ENCODE measurements around the gene ZNF611. TPM values are rescaled to one million over a fixed set of nuclear protein-coding genes. Genes with fewer than 3 reads are reported as not detected.

Gene ZNF611
- total and polyA plus RNA-seq, 10 of the 15 experiments (the other 5 are each of a cell fraction or from before 2014, with no cell fraction given), result 1.4 to 16.8 (median 7.6) TPM

DNA sequence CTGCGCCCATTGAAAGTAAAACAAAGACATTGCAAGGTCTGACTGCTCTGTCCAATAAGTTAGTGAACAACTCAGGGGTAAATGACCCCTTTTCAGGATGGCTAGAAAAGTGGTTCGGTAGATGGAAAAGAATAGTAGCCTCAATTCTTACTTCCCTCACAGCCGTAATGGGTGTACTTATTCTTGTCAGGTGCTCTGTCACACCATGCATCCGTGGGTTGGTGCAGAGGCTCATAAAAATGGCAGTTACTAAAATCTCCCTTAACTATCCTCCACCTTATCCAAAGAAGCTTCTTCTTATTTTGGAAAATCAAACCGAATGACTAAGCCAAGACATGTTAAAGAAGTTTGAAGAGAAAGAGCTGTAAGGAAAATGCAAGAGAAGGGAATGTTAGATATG, 65.3 kb downstream of the ZNF611 start (continued):
- TF ChIP-seq, protein P1, sequence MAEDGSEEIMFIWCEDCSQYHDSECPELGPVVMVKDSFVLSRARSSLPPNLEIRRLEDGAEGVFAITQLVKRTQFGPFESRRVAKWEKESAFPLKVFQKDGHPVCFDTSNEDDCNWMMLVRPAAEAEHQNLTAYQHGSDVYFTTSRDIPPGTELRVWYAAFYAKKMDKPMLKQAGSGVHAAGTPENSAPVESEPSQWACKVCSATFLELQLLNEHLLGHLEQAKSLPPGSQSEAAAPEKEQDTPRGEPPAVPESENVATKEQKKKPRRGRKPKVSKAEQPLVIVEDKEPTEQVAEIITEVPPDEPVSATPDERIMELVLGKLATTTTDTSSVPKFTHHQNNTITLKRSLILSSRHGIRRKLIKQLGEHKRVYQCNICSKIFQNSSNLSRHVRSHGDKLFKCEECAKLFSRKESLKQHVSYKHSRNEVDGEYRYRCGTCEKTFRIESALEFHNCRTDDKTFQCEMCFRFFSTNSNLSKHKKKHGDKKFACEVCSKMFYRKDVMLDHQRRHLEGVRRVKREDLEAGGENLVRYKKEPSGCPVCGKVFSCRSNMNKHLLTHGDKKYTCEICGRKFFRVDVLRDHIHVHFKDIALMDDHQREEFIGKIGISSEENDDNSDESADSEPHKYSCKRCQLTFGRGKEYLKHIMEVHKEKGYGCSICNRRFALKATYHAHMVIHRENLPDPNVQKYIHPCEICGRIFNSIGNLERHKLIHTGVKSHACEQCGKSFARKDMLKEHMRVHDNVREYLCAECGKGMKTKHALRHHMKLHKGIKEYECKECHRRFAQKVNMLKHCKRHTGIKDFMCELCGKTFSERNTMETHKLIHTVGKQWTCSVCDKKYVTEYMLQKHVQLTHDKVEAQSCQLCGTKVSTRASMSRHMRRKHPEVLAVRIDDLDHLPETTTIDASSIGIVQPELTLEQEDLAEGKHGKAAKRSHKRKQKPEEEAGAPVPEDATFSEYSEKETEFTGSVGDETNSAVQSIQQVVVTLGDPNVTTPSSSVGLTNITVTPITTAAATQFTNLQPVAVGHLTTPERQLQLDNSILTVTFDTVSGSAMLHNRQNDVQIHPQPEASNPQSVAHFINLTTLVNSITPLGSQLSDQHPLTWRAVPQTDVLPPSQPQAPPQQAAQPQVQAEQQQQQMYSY (CRISPR knock-in tag; IDR thresholded peaks at IDR 0.05), result no peak
- TF ChIP-seq, protein P2, sequence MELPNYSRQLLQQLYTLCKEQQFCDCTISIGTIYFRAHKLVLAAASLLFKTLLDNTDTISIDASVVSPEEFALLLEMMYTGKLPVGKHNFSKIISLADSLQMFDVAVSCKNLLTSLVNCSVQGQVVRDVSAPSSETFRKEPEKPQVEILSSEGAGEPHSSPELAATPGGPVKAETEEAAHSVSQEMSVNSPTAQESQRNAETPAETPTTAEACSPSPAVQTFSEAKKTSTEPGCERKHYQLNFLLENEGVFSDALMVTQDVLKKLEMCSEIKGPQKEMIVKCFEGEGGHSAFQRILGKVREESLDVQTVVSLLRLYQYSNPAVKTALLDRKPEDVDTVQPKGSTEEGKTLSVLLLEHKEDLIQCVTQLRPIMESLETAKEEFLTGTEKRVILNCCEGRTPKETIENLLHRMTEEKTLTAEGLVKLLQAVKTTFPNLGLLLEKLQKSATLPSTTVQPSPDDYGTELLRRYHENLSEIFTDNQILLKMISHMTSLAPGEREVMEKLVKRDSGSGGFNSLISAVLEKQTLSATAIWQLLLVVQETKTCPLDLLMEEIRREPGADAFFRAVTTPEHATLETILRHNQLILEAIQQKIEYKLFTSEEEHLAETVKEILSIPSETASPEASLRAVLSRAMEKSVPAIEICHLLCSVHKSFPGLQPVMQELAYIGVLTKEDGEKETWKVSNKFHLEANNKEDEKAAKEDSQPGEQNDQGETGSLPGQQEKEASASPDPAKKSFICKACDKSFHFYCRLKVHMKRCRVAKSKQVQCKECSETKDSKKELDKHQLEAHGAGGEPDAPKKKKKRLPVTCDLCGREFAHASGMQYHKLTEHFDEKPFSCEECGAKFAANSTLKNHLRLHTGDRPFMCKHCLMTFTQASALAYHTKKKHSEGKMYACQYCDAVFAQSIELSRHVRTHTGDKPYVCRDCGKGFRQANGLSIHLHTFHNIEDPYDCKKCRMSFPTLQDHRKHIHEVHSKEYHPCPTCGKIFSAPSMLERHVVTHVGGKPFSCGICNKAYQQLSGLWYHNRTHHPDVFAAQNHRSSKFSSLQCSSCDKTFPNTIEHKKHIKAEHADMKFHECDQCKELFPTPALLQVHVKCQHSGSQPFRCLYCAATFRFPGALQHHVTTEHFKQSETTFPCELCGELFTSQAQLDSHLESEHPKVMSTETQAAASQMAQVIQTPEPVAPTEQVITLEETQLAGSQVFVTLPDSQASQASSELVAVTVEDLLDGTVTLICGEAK (IDR thresholded peaks at IDR 0.05; ENCODE audit: borderline replicate concordance), result no peak
- no peak for TF ChIP-seq SIX5 (IDR thresholded peaks at IDR 0.05; ENCODE audit: low read depth, low read length, severe bottlenecking)
- TF ChIP-seq EGR1 (IDR thresholded peaks at IDR 0.05; ENCODE audit: borderline replicate concordance in 1 of 2, low read depth in 2 of 2, low read length in 2 of 2), result no peak
- no peak for TF ChIP-seq CREM (IDR thresholded peaks at IDR 0.05; ENCODE audit: low read depth)
- TF ChIP-seq MTA3 (IDR thresholded peaks at IDR 0.05; ENCODE audit: borderline replicate concordance, low read length), result no peak
